ENCODE measurements around the gene KLHL22. TPM values are rescaled to one million over a fixed set of nuclear protein-coding genes. Genes with fewer than 3 reads are reported as not detected.
"Not testable (repeated sequence)": the region's sequence is repeated elsewhere in the genome, so short reads cannot be mapped to it uniquely, and the experiment has no call there.

KLHL22 gene
- total RNA-seq, 5 donors from 2014 or later (not counting 1 experiment from before 2014, with no cell fraction given): 42.0 to 57.8 (median 47.1) TPM

GRCh38 chr22:20508067-20508755 lies 12.6 kb upstream of the KLHL22 start:
- peaks cover 54 to 57% (median 55%) of the 10 kb centered on the region in 3 donors for H3K4me1 Mint-ChIP-seq
- H3K4me1 ChIP-seq (ENCODE audit: control insufficient read depth in 1 of 2, extremely low read depth in 1 of 2, insufficient read depth in 2 of 2, low read length in 2 of 2): peaks cover 20 to 50% of the 10 kb centered on the region in 2 experiments
- not testable (repeated sequence) for ATAC-seq (replicated peaks in 1 of 4); H3K9me3 Mint-ChIP-seq; H3K9me3 ChIP-seq; H3K27me3 Mint-ChIP-seq; H3K27me3 ChIP-seq (replicated peaks in 1 of 2; ENCODE audit: control insufficient read depth in 2 of 2, extremely low read depth in 1 of 2, insufficient read depth in 2 of 2, low read length in 1 of 2); DNase-seq
- peak overlapping the region; percentile 83 for H3K27ac ChIP-seq (ENCODE audit: low read length)
- ChIA-PET POLR2A (interaction anchor here in 1 of 2 donors (1.4 kb wide), 1 partner anchor 49 kb away, joined by 4 read pairs; no protein-coding TSS in a partner anchor), CTCF (interaction anchor here in 1 of 2 donors (0.7 to 1.5 kb wide), 6 partner anchors 10 to 61 kb away, joined by 3 to 5 read pairs (median 3); no protein-coding TSS in a partner anchor)
- H3K36me3 ChIP-seq (ENCODE audit: control insufficient read depth in 2 of 2, extremely low read depth in 1 of 2, insufficient read depth in 1 of 2, low read length in 1 of 2): peaks cover 0 to 12% of the 10 kb centered on the region in 2 donors
- WGBS (ENCODE audit: insufficient coverage): 3% methylated on average over 6 of the region's 21 CpGs
- H3K36me3 Mint-ChIP-seq: peaks cover 10% of the 10 kb centered on the region
- H3K4me3 Mint-ChIP-seq: peak overlapping the region; percentile 94 to 100 (median 98)
- H3K27ac Mint-ChIP-seq: peak overlapping the region; percentile 97 to 98
- peak overlapping the region; percentile 74 to 90 for H3K4me3 ChIP-seq (ENCODE audit: control insufficient read depth in 1 of 2, extremely low read depth in 1 of 2, low read length in 1 of 2)

GRCh38 chr22:20507253-20508066 lies 11.9 kb upstream of the KLHL22 start, which contains the start of gene MED15:
TSS of gene MED15 (plus strand) at chr22:20507610. CDS start at chr22:20507679, 69 bp downstream.
- Mint-ChIP-seq H3K27ac (peak within 1 kb of the TSS; percentile 97 to 98), H3K9me3 (no peaks in the 10 kb centered on the region), H3K4me3 (peak within 1 kb of the TSS; percentile 94 to 100 (median 98)), H3K4me1 (peaks cover 52 to 55% (median 53%) of the 10 kb centered on the region in 3 donors), H3K36me3 (peaks cover 10% of the 10 kb centered on the region), H3K27me3 (no peaks in the 10 kb centered on the region)
- H3K27me3 ChIP-seq (replicated peaks in 1 of 2; ENCODE audit: control insufficient read depth in 2 of 2, extremely low read depth in 1 of 2, insufficient read depth in 2 of 2, low read length in 1 of 2): no peaks in the 10 kb centered on the region
- ATAC-seq (replicated peaks in 1 of 4) (peak; percentile 89 to 95 (median 90)), DNase-seq (peak; percentile 69 to 91 (median 83))
- peak within 1 kb of the TSS; percentile 83 for H3K27ac ChIP-seq (ENCODE audit: low read length)
- CTCF ChIA-PET: interaction anchor here in 1 of 2 donors (0.6 to 1.1 kb wide), 4 partner anchors 9 to 45 kb away, joined by 3 read pairs; no protein-coding TSS in a partner anchor
- peaks cover 20 to 45% of the 10 kb centered on the region in 2 experiments for H3K4me1 ChIP-seq (ENCODE audit: control insufficient read depth in 1 of 2, extremely low read depth in 1 of 2, insufficient read depth in 2 of 2, low read length in 2 of 2)
- no peaks in the 10 kb centered on the region for H3K9me3 ChIP-seq
- peaks cover 0 to 12% of the 10 kb centered on the region in 2 donors for H3K36me3 ChIP-seq (ENCODE audit: control insufficient read depth in 2 of 2, extremely low read depth in 1 of 2, insufficient read depth in 1 of 2, low read length in 1 of 2)
- H3K4me3 ChIP-seq (ENCODE audit: control insufficient read depth in 1 of 2, extremely low read depth in 1 of 2, low read length in 1 of 2): peak within 1 kb of the TSS; percentile 74 to 90
- POLR2A ChIA-PET: interaction anchor here in 1 of 2 donors (1.4 kb wide), 1 partner anchor 50 kb away, joined by 4 read pairs; no protein-coding TSS in a partner anchor
- WGBS (ENCODE audit: insufficient coverage): under 1% methylated on average over 52 of the region's 58 CpGs

GRCh38 chr22:20506543-20507252 lies 11.1 kb upstream of the KLHL22 start:
- CTCF ChIA-PET: interaction anchor here in 1 of 2 donors (0.9 to 1.1 kb wide), 2 partner anchors 13 to 46 kb away, joined by 3 read pairs; no protein-coding TSS in a partner anchor
- Histone ChIP-seq H3K9me3 (no peaks in the 10 kb centered on the region), H3K27me3 (replicated peaks in 1 of 2; ENCODE audit: control insufficient read depth in 2 of 2, extremely low read depth in 1 of 2, insufficient read depth in 2 of 2, low read length in 1 of 2) (no peaks in the 10 kb centered on the region), H3K36me3 (ENCODE audit: control insufficient read depth in 2 of 2, extremely low read depth in 1 of 2, insufficient read depth in 1 of 2, low read length in 1 of 2) (peaks cover 0 to 7% of the 10 kb centered on the region in 2 donors), H3K4me3 (ENCODE audit: control insufficient read depth in 1 of 2, extremely low read depth in 1 of 2, low read length in 1 of 2) (peak overlapping the region; percentile 74 to 90), H3K4me1 (ENCODE audit: control insufficient read depth in 1 of 2, extremely low read depth in 1 of 2, insufficient read depth in 2 of 2, low read length in 2 of 2) (peaks cover 19 to 39% of the 10 kb centered on the region in 2 experiments), H3K27ac (ENCODE audit: low read length) (peak overlapping the region; percentile 83)
- Mint-ChIP-seq H3K27me3 (no peaks in the 10 kb centered on the region), H3K4me3 (peak overlapping the region; percentile 94 to 100 (median 98)), H3K27ac (peak overlapping the region; percentile 97 to 98), H3K9me3 (no peaks in the 10 kb centered on the region), H3K4me1 (peaks cover 45 to 48% (median 45%) of the 10 kb centered on the region in 3 donors), H3K36me3 (peaks cover 10% of the 10 kb centered on the region)
- WGBS (ENCODE audit: insufficient coverage): 73% methylated on average over 5 of the region's 13 CpGs
- POLR2A ChIA-PET: no interaction called here
- no peak for ATAC-seq (replicated peaks in 1 of 4)
- no peak for DNase-seq

- ATAC-seq (replicated peaks in 1 of 4); H3K27ac Mint-ChIP-seq; H3K4me3 Mint-ChIP-seq; DNase-seq; H3K9me3 Mint-ChIP-seq; H3K9me3 ChIP-seq; H3K36me3 ChIP-seq (ENCODE audit: control insufficient read depth in 2 of 2, extremely low read depth in 1 of 2, insufficient read depth in 1 of 2, low read length in 1 of 2); H3K27me3 Mint-ChIP-seq; H3K27me3 ChIP-seq (replicated peaks in 1 of 2; ENCODE audit: control insufficient read depth in 2 of 2, extremely low read depth in 1 of 2, insufficient read depth in 2 of 2, low read length in 1 of 2); H3K27ac ChIP-seq (ENCODE audit: low read length); POLR2A ChIA-PET; H3K4me3 ChIP-seq (ENCODE audit: control insufficient read depth in 1 of 2, extremely low read depth in 1 of 2, low read length in 1 of 2): not testable (repeated sequence)
- H3K4me1 ChIP-seq (ENCODE audit: control insufficient read depth in 1 of 2, extremely low read depth in 1 of 2, insufficient read depth in 2 of 2, low read length in 2 of 2): peaks cover 7 to 17% of the 10 kb centered on the region in 2 experiments
- CTCF ChIA-PET: interaction anchor here (0.6 kb wide), 2 partner anchors 43 to 184 kb away, joined by 3 to 5 read pairs; no protein-coding TSS in a partner anchor
- Mint-ChIP-seq H3K36me3 (peaks cover 14% of the 10 kb centered on the region), H3K4me1 (peaks cover 22 to 25% (median 22%) of the 10 kb centered on the region in 3 donors)
- WGBS (ENCODE audit: insufficient coverage): 81% methylated on average over 3 of the region's 5 CpGs
These were observed 8.8 kb upstream of the KLHL22 start for GRCh38 chr22:20504293-20504922.

GRCh38 chr22:20503816-20504215 lies 8.2 kb upstream of the KLHL22 start:
- POLR2A ChIA-PET: no interaction called here
- Mint-ChIP-seq H3K9me3 (no peaks in the 10 kb centered on the region), H3K27ac (no peak overlapping the region), H3K4me1 (peaks cover 16 to 20% (median 16%) of the 10 kb centered on the region in 3 donors), H3K27me3 (no peaks in the 10 kb centered on the region), H3K4me3 (no peak overlapping the region), H3K36me3 (peaks cover 11% of the 10 kb centered on the region)
- Histone ChIP-seq H3K4me3 (ENCODE audit: control insufficient read depth in 1 of 2, extremely low read depth in 1 of 2, low read length in 1 of 2) (no peak overlapping the region), H3K27ac (ENCODE audit: low read length) (no peak overlapping the region), H3K27me3 (replicated peaks in 1 of 2; ENCODE audit: control insufficient read depth in 2 of 2, extremely low read depth in 1 of 2, insufficient read depth in 2 of 2, low read length in 1 of 2) (no peaks in the 10 kb centered on the region), H3K9me3 (no peaks in the 10 kb centered on the region), H3K4me1 (ENCODE audit: control insufficient read depth in 1 of 2, extremely low read depth in 1 of 2, insufficient read depth in 2 of 2, low read length in 2 of 2) (peaks cover under 1 to 11% of the 10 kb centered on the region in 2 experiments), H3K36me3 (ENCODE audit: control insufficient read depth in 2 of 2, extremely low read depth in 1 of 2, insufficient read depth in 1 of 2, low read length in 1 of 2) (peaks cover 0 to 4% of the 10 kb centered on the region in 2 donors)
- no peak for ATAC-seq (replicated peaks in 1 of 4)
- DNase-seq: no peak
- WGBS (ENCODE audit: insufficient coverage): 100% methylated on average over 1 of the region's 2 CpGs
- CTCF ChIA-PET: interaction anchor here in 1 of 2 donors (0.6 kb wide), 2 partner anchors 184 to 1313 kb away, joined by 3 to 5 read pairs; no protein-coding TSS in a partner anchor
